Neutrophil (primary cell): Measurements from ENCODE around the gene ANGPT4.

Experiments used
- H3K27ac ChIP-seq: fragments of 200-600 bp; sonication (generic); 2 replicates; pipeline ENCODE4 v1.5.1; 2016; ENCODE audit warnings: mild to moderate bottlenecking, moderate library complexity
- H3K27me3 ChIP-seq: fragments of 200-600 bp; sonication (generic); 2 replicates; pipeline ENCODE4 v1.6.0; 2016; ENCODE audit warnings: mild to moderate bottlenecking
- H3K36me3 ChIP-seq: fragments of 200-600 bp; sonication (generic); 2 replicates; pipeline ENCODE4 v1.5.1; 2017
- H3K4me1 ChIP-seq, 2 experiments: fragments of 200-600 bp in 1 of 2; sonication (generic) in 1 of 2; 1 replicate in 1 of 2; 2 replicates in 1 of 2; pipeline versions ENCODE4 v1.5.1 to v1.6.1; 2013 to 2016; ENCODE audit warnings: low read depth in 1 of 2, low read length in 1 of 2, mild to moderate bottlenecking in 1 of 2, moderate library complexity in 1 of 2; ENCODE audit not compliant: control insufficient read depth in 1 of 2, insufficient read depth in 1 of 2
- H3K4me3 ChIP-seq, 2 experiments: fragments of 200-600 bp in 1 of 2; sonication (generic) in 1 of 2; 1 replicate in 1 of 2; 2 replicates in 1 of 2; pipeline ENCODE4 v1.5.1; 2013 to 2016; ENCODE audit warnings: low read depth in 1 of 2, low read length in 1 of 2, mild to moderate bottlenecking in 1 of 2, moderate library complexity in 1 of 2
- H3K9me3 ChIP-seq: fragments of 200-600 bp; sonication (generic); 2 replicates; pipeline ENCODE4 v1.5.1; 2016
- CTCF ChIP-seq: fragments of 200-600 bp; sonication (generic); IDR thresholded peaks from 2 replicates; pipeline ENCODE4 v1.5.1; 2016; ENCODE audit warnings: antibody characterized with exemption

ANGPT4 gene

GRCh38 chr20:891706-892080, 24.4 kb downstream of the ANGPT4 start:
- no peak for TF ChIP-seq CTCF

GRCh38 chr20:891058-891705, 25.0 kb downstream of the ANGPT4 start:
- TF ChIP-seq CTCF = no peak
- Histone ChIP-seq H3K36me3 (no peaks in the 10 kb centered on the region), H3K4me1 (peaks cover 8 to 9% of the 10 kb centered on the region in 2 experiments), H3K9me3 (no peaks in the 10 kb centered on the region), H3K27me3 (peaks cover 20% of the 10 kb centered on the region), H3K27ac (no peak overlapping the region), H3K4me3 (no peak overlapping the region)

More at GRCh38 chr20:891706-892080, 24.4 kb downstream of the ANGPT4 start:
- H3K4me3 ChIP-seq = no peak overlapping the region
- H3K36me3 ChIP-seq = no peaks in the 10 kb centered on the region
- peaks cover 15% of the 10 kb centered on the region for H3K27me3 ChIP-seq
- no peak overlapping the region for H3K27ac ChIP-seq
- H3K4me1 ChIP-seq = peaks cover 8 to 9% of the 10 kb centered on the region in 2 experiments
- H3K9me3 ChIP-seq = no peaks in the 10 kb centered on the region

GRCh38 chr20:890666-891057, 25.5 kb downstream of the ANGPT4 start:
- H3K27me3 ChIP-seq = peaks cover 25% of the 10 kb centered on the region
- H3K36me3 ChIP-seq = no peaks in the 10 kb centered on the region
- no peak overlapping the region for H3K27ac ChIP-seq
- peaks cover 8 to 9% of the 10 kb centered on the region in 2 experiments for H3K4me1 ChIP-seq
- H3K9me3 ChIP-seq = no peaks in the 10 kb centered on the region
- no peak overlapping the region for H3K4me3 ChIP-seq
- TF ChIP-seq CTCF = no peak

- Histone ChIP-seq H3K36me3 (no peaks in the 10 kb centered on the region), H3K27ac (no peak overlapping the region), H3K4me1 (peaks cover 8 to 9% of the 10 kb centered on the region in 2 experiments), H3K9me3 (no peaks in the 10 kb centered on the region), H3K4me3 (no peak overlapping the region), H3K27me3 (peaks cover 32% of the 10 kb centered on the region)
- no peak for TF ChIP-seq CTCF
Measured at GRCh38 chr20:889932-890463, 26.1 kb downstream of the ANGPT4 start.

GRCh38 chr20:889106-889505, 27.0 kb downstream of the ANGPT4 start:
- Histone ChIP-seq H3K36me3 (no peaks in the 10 kb centered on the region), H3K9me3 (no peaks in the 10 kb centered on the region), H3K4me1 (peaks cover 8 to 9% of the 10 kb centered on the region in 2 experiments), H3K4me3 (no peak overlapping the region), H3K27me3 (peaks cover 41% of the 10 kb centered on the region), H3K27ac (no peak overlapping the region)
- no peak for TF ChIP-seq CTCF
